ENCODE results near the gene ATP6V0A1. TPM values are rescaled to one million over a fixed set of nuclear protein-coding genes. Genes with fewer than 3 reads are reported as not detected.
A peak's percentile ranks its signal among the peaks of the same experiment; 100 is the strongest.
"Not testable (repeated sequence)": the region's sequence is repeated elsewhere in the genome, so short reads cannot be mapped to it uniquely, and the experiment has no call there.

ATP6V0A1 gene
- total RNA-seq, 2 donors from 2014 or later, result 78.0 to 80.3 TPM

DNA sequence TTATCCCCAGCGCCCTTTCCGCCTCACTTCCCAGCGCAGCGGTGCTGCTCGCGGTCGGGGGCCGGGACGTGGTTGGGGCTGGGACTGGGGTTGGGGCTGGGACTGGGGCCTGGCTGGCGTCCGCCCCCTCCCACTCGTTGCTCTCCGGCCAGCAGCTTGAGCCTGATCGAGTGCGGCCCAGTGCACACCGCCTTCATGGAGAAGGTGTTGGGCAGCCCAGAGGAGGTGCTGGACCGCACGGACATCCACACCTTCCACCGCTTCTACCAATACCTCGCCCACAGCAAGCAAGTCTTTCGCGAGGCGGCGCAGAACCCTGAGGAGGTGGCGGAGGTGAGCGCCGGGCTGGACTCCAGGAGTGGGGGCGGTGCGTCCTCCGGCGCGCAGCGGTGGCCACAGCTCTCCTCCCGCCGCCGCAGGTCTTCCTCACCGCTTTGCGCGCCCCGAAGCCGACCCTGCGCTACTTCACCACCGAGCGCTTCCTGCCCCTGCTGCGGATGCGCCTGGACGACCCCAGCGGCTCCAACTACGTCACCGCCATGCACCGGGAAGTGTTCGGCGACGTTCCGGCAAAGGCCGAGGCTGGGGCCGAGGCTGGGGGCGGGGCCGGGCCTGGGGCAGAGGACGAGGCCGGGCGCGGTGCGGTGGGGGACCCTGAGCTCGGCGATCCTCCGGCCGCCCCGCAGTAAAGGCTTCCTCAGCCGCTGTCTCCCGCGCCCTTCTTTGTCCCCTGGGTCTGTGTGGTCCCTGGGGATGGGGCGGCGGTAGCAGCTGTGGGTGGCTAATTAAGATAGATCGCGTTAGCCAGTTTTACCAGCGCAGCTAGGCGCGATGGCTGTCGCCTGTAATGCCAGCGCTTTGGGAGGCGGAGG, 95.8 kb downstream of the ATP6V0A1 start:
- 2% methylated on average over 64 of the region's 82 CpGs for whole genome bisulfite sequencing
- Histone ChIP-seq H3K4me1 (replicated peaks) (peaks cover 5% of the 10 kb centered on the region), H3K9me3 (no peaks in the 10 kb centered on the region), H3K27ac (peak overlapping the region; percentile 80 to 84), H3K27me3 (replicated peaks; ENCODE audit: insufficient read depth) (no peaks in the 10 kb centered on the region), H3K4me3 (peak overlapping the region; percentile 62 to 82), H3K36me3 (no peaks in the 10 kb centered on the region)
- intact Hi-C loops (cut with DNase I), result no loop called here
- DNase-seq (ENCODE audit: low spot score), result peak; percentile 78
- TF ChIP-seq CTCF (IDR thresholded peaks at IDR 0.05) (peak in 2 of 4 experiments; percentile 10 to 18), POLR2A (IDR thresholded peaks at IDR 0.05) (peak; percentile 75), POLR2AphosphoS5 (IDR thresholded peaks at IDR 0.05) (peak; percentile 90)

DNA sequence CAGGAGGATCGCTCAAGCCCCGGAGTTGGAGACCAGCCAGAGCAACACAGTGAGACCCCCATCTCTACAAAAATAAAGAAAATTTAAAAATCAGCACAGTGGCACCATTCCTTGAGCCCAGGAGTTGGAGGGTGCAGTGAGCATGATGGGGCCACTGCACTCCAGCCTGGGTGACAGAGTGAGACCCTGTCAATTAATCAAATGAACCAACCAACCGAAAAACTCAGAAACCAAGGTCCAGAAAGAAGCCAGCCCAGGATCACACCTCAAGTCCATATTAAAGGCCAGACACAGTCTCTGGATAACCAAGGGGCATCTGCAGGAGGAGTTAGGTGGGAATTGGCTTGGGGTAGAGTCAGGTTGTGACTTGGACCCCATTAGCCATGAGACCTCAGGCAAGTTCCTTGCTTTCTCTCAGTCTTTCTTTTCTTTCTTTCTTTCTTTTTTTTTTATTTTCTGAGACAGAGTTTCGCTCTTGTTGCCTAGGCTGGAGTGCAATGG, 96.5 kb downstream of the ATP6V0A1 start:
- TF ChIP-seq POLR2A (IDR thresholded peaks at IDR 0.05) (no peak), CTCF (IDR thresholded peaks at IDR 0.05) (no peak), POLR2AphosphoS5 (IDR thresholded peaks at IDR 0.05) (no peak)
- Histone ChIP-seq H3K9me3 (no peaks in the 10 kb centered on the region), H3K4me1 (replicated peaks) (peaks cover 5% of the 10 kb centered on the region), H3K27me3 (replicated peaks; ENCODE audit: insufficient read depth) (no peaks in the 10 kb centered on the region), H3K36me3 (no peaks in the 10 kb centered on the region), H3K4me3 (peak overlapping the region; percentile 62 to 82), H3K27ac (peak overlapping the region; percentile 80 to 84)
- no peak for DNase-seq (ENCODE audit: low spot score)
- WGBS, result 26% methylated on average over 4 of the region's 4 CpGs
- intact Hi-C loops (cut with DNase I), result no loop called here

- H3K4me1 ChIP-seq (replicated peaks); intact Hi-C loops (cut with DNase I); H3K4me3 ChIP-seq; H3K36me3 ChIP-seq; H3K27me3 ChIP-seq (replicated peaks; ENCODE audit: insufficient read depth); DNase-seq (ENCODE audit: low spot score); H3K27ac ChIP-seq; H3K9me3 ChIP-seq: not testable (repeated sequence)
- WGBS, result 61% methylated on average over 5 of the region's 5 CpGs
Observed at GRCh38 chr17:42555961-42556617, 97.4 kb downstream of the ATP6V0A1 start.

DNA sequence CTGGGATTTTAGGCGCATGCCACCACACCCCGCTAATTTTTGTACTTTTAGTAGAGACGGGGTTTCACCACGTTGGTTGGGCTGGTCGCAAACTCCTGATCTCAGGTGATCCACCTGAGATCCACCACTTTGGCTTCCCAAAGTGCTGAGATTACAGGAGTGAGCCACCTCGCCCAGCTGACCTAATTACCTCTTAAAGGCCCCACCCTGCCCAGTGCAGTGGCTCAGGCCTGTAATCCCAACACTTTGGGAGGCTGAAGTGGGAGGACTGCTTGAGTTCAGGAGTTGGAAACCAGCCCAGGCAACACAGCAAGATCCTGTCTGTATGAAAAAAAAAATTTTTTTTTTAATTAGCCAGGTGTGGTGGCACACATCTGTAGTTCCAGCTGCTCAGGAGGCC, 100.4 kb downstream of the ATP6V0A1 start:
- H3K9me3 ChIP-seq, result no peaks in the 10 kb centered on the region
- intact Hi-C loops (cut with DNase I), result no loop called here
- H3K27me3 ChIP-seq (replicated peaks; ENCODE audit: insufficient read depth), result no peaks in the 10 kb centered on the region
- H3K4me1 ChIP-seq (replicated peaks), result peaks cover 13% of the 10 kb centered on the region
- DNase-seq (ENCODE audit: low spot score), result no peak
- H3K36me3 ChIP-seq, result no peaks in the 10 kb centered on the region
- 76% methylated on average over 6 of the region's 6 CpGs for WGBS
- no peak overlapping the region for H3K27ac ChIP-seq
- TF ChIP-seq CTCF (IDR thresholded peaks at IDR 0.05), result no peak
- TF ChIP-seq POLR2A (IDR thresholded peaks at IDR 0.05), result no peak
- no peak for TF ChIP-seq POLR2AphosphoS5 (IDR thresholded peaks at IDR 0.05)
- H3K4me3 ChIP-seq, result no peak overlapping the region

DNA sequence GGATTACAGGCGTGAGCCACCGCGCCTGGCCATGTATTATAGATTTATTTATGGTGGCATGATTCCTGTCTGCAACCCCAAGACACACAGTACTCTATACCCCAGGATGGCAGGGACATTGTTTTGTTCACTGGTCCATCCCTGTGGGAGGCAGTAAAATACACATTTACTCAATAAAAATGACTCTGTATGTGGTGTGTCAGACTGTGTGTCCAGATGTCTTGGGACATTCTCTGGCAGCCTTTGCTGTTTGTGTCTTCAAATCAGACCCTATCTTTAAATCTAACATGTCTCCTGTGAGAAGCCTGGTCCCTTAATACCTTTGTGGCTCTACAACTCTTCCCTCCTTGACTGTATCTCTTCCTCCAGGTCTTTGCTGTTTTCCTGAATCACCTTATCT, 101.6 kb downstream of the ATP6V0A1 start:
- intact Hi-C loops (cut with DNase I), result no loop called here
- no peak overlapping the region for H3K4me3 ChIP-seq
- H3K9me3 ChIP-seq, result no peaks in the 10 kb centered on the region
- peaks cover 13% of the 10 kb centered on the region for H3K4me1 ChIP-seq (replicated peaks)
- DNase-seq (ENCODE audit: low spot score), result no peak
- peaks cover 0 to 5% of the 10 kb centered on the region in 2 donors for H3K36me3 ChIP-seq
- no peaks in the 10 kb centered on the region for H3K27me3 ChIP-seq (replicated peaks; ENCODE audit: insufficient read depth)
- TF ChIP-seq CTCF (IDR thresholded peaks at IDR 0.05) (no peak), POLR2A (IDR thresholded peaks at IDR 0.05) (no peak), POLR2AphosphoS5 (IDR thresholded peaks at IDR 0.05) (no peak)
- WGBS, result 87% methylated on average over 3 of the region's 3 CpGs
- H3K27ac ChIP-seq, result no peak overlapping the region
